NCI-H524 treated with DMSO at 0.1 percent for 48 hours (cell line): ENCODE measurements around the gene TMEM86B.
"Not testable (repeated sequence)": the region's sequence is repeated elsewhere in the genome, so short reads cannot be mapped to it uniquely, and the experiment has no call there.

ENCODE experiments used
- DNase-seq: peaks from one replicate; lab custom pipeline; 2025; lab: John Stamatoyannopoulos, UW

The TMEM86B gene

GRCh38 chr19:55220525-55220924 lies 8.0 kb downstream of the TMEM86B start:
- DNase-seq = no peak

- DNase-seq = peak; percentile 69
Measured at GRCh38 chr19:55216461-55217198, 11.9 kb downstream of the TMEM86B start.

- DNase-seq = no peak
Measured at GRCh38 chr19:55213547-55213946, 15.0 kb downstream of the TMEM86B start.

- DNase-seq = no peak
Measured at GRCh38 chr19:55212447-55212846, 16.1 kb downstream of the TMEM86B start.

- no peak for DNase-seq
Measured at GRCh38 chr19:55209693-55210472, 18.7 kb downstream of the TMEM86B start.

- DNase-seq = no peak
Measured at GRCh38 chr19:55208880-55209692, 19.5 kb downstream of the TMEM86B start, which contains the start of gene PTPRH. PTPRH (minus strand) TSS chr19:55209501; CDS start chr19:55209433, 68 bp downstream.

- DNase-seq = no peak
Measured at GRCh38 chr19:55206664-55207500, 21.7 kb downstream of the TMEM86B start.

GRCh38 chr19:55202199-55202598 lies 26.4 kb downstream of the TMEM86B start:
- not testable (repeated sequence) for DNase-seq

- DNase-seq = no peak
Measured at GRCh38 chr19:55199620-55200204, 28.9 kb downstream of the TMEM86B start.

- no peak for DNase-seq
Measured at GRCh38 chr19:55198651-55199050, 29.9 kb downstream of the TMEM86B start.

GRCh38 chr19:55197528-55197927 lies 31.0 kb downstream of the TMEM86B start:
- DNase-seq = no peak

- DNase-seq = no peak
Measured at GRCh38 chr19:55196803-55197202, 31.8 kb downstream of the TMEM86B start.

- DNase-seq = no peak
Measured at GRCh38 chr19:55193481-55193880, 35.1 kb downstream of the TMEM86B start.

GRCh38 chr19:55189403-55189835 lies 39.1 kb downstream of the TMEM86B start:
- no peak for DNase-seq

GRCh38 chr19:55188625-55189024 lies 39.9 kb downstream of the TMEM86B start:
- DNase-seq = no peak

- no peak for DNase-seq
Measured at GRCh38 chr19:55186080-55186479, 42.5 kb downstream of the TMEM86B start.

GRCh38 chr19:55181740-55182139 lies 46.8 kb downstream of the TMEM86B start:
- DNase-seq = no peak

GRCh38 chr19:55179606-55180484 lies 48.7 kb downstream of the TMEM86B start, which contains the start of gene SYT5:
SYT5 (minus strand) TSS chr19:55180289; CDS start chr19:55179041, 1,248 bp downstream.
- DNase-seq = no peak

- DNase-seq = peak; percentile 63
Measured at GRCh38 chr19:55178781-55179599, 49.6 kb downstream of the TMEM86B start.
